ENCODE data around the gene ZFHX3.

GRCh38 chr16:72768591-72768990 lies 279.3 kb downstream of the ZFHX3 start:
- TF ChIP-seq, protein P1, sequence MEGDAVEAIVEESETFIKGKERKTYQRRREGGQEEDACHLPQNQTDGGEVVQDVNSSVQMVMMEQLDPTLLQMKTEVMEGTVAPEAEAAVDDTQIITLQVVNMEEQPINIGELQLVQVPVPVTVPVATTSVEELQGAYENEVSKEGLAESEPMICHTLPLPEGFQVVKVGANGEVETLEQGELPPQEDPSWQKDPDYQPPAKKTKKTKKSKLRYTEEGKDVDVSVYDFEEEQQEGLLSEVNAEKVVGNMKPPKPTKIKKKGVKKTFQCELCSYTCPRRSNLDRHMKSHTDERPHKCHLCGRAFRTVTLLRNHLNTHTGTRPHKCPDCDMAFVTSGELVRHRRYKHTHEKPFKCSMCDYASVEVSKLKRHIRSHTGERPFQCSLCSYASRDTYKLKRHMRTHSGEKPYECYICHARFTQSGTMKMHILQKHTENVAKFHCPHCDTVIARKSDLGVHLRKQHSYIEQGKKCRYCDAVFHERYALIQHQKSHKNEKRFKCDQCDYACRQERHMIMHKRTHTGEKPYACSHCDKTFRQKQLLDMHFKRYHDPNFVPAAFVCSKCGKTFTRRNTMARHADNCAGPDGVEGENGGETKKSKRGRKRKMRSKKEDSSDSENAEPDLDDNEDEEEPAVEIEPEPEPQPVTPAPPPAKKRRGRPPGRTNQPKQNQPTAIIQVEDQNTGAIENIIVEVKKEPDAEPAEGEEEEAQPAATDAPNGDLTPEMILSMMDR (IDR thresholded peaks at IDR 0.05): no peak
- TF ChIP-seq POLR2A (IDR thresholded peaks at IDR 0.05): no peak

Measured in ovary (tissue), 3 donors.